RWPE2 (cell line): Measurements from ENCODE around the gene TMEM54.

Experiments
- ATAC-seq: fragments of 200-7000 bp; cut with Tn5 transposase; 3 replicates; pipeline ENCODE4 v1.9.1; 2021; ENCODE audit warnings: low read depth
- DNase-seq: peaks from one replicate; pipeline ENCODE4 v3.0.0-alpha.2; 2020; ENCODE audit warnings: low spot score
- H3K27ac ChIP-seq: fragments of 450-650 bp; 2 replicates; pipeline ENCODE4 v1.5.1; 2017; ENCODE audit warnings: mild to moderate bottlenecking; ENCODE audit not compliant: poor library complexity, severe bottlenecking
- H3K27me3 ChIP-seq: fragments of 250-450 bp; sonication (Bioruptor Pico); 2 replicates; pipeline ENCODE4 v1.5.1; 2021; ENCODE audit warnings: mild to moderate bottlenecking, moderate library complexity; ENCODE audit not compliant: insufficient read depth, poor library complexity, severe bottlenecking
- H3K36me3 ChIP-seq: fragments of 250-450 bp; sonication (Bioruptor Pico); 2 replicates; pipeline ENCODE4 v1.5.1; 2020; ENCODE audit warnings: low read depth, mild to moderate bottlenecking, moderate library complexity
- H3K4me1 ChIP-seq: fragments of 250-450 bp; sonication (Bioruptor Pico); 2 replicates; pipeline ENCODE4 v1.5.1; 2021; ENCODE audit warnings: mild to moderate bottlenecking, moderate library complexity; ENCODE audit not compliant: insufficient read depth, poor library complexity, severe bottlenecking
- H3K4me3 ChIP-seq: fragments of 250-450 bp; sonication (Bioruptor Pico); 2 replicates; pipeline ENCODE4 v1.5.1; 2021; ENCODE audit warnings: mild to moderate bottlenecking, moderate library complexity; ENCODE audit not compliant: severe bottlenecking
- H3K9me3 ChIP-seq: fragments of 250-450 bp; sonication (Bioruptor Pico); 2 replicates; pipeline ENCODE4 v1.5.1; 2021; ENCODE audit warnings: mild to moderate bottlenecking, moderate library complexity; ENCODE audit not compliant: severe bottlenecking
- CTCF ChIP-seq: fragments of 450-650 bp; IDR thresholded peaks from one replicate; pipeline ENCODE4 v1.5.1; 2017; ENCODE audit warnings: mild to moderate bottlenecking, moderate library complexity; ENCODE audit not compliant: poor library complexity, severe bottlenecking

The TMEM54 gene

GRCh38 chr1:32900371-32900955 is 726 bp downstream of the TMEM54 start:
- ATAC-seq (peak; percentile 6; the same call in 1 of the 3 replicates), DNase-seq (no peak)
- Histone ChIP-seq H3K9me3 (no peaks in the 10 kb centered on the region), H3K4me3 (peak overlapping the region; percentile 81), H3K27ac (no peak overlapping the region), H3K4me1 (no peaks in the 10 kb centered on the region), H3K36me3 (no peaks in the 10 kb centered on the region), H3K27me3 (no peaks in the 10 kb centered on the region)
- no peak for TF ChIP-seq CTCF

GRCh38 chr1:32899586-32900296 is 1.4 kb downstream of the TMEM54 start:
- no peaks in the 10 kb centered on the region for H3K36me3 ChIP-seq
- no peaks in the 10 kb centered on the region for H3K4me1 ChIP-seq
- no peak overlapping the region for H3K27ac ChIP-seq
- no peak overlapping the region for H3K4me3 ChIP-seq
- H3K27me3 ChIP-seq, result no peaks in the 10 kb centered on the region
- ATAC-seq (no peak), DNase-seq (peak; percentile 32)
- no peak for TF ChIP-seq CTCF
- no peaks in the 10 kb centered on the region for H3K9me3 ChIP-seq

- no peaks in the 10 kb centered on the region for H3K4me1 ChIP-seq
- no peaks in the 10 kb centered on the region for H3K36me3 ChIP-seq
- no peak for TF ChIP-seq CTCF
- H3K4me3 ChIP-seq, result no peak overlapping the region
- ATAC-seq (no peak), DNase-seq (no peak)
- no peaks in the 10 kb centered on the region for H3K27me3 ChIP-seq
- H3K27ac ChIP-seq, result no peak overlapping the region
- no peaks in the 10 kb centered on the region for H3K9me3 ChIP-seq
Measured at GRCh38 chr1:32898958-32899357, 2.2 kb downstream of the TMEM54 start.

- H3K4me1 ChIP-seq, result no peaks in the 10 kb centered on the region
- ATAC-seq (no peak), DNase-seq (no peak)
- H3K27me3 ChIP-seq, result no peaks in the 10 kb centered on the region
- no peak overlapping the region for H3K4me3 ChIP-seq
- H3K27ac ChIP-seq, result no peak overlapping the region
- no peak for TF ChIP-seq CTCF
- no peaks in the 10 kb centered on the region for H3K36me3 ChIP-seq
- no peaks in the 10 kb centered on the region for H3K9me3 ChIP-seq
Measured at GRCh38 chr1:32898056-32898455, 3.1 kb downstream of the TMEM54 start.
